Smooth muscle cell of the brain vasculature (primary cell): ENCODE results near the gene ZNF79.

Source experiments
- DNase-seq: peaks from one replicate; pipeline ENCODE4 v3.0.0-alpha.2; 2012; ENCODE audit warnings: low read depth, low spot score

ZNF79 gene

DNA sequence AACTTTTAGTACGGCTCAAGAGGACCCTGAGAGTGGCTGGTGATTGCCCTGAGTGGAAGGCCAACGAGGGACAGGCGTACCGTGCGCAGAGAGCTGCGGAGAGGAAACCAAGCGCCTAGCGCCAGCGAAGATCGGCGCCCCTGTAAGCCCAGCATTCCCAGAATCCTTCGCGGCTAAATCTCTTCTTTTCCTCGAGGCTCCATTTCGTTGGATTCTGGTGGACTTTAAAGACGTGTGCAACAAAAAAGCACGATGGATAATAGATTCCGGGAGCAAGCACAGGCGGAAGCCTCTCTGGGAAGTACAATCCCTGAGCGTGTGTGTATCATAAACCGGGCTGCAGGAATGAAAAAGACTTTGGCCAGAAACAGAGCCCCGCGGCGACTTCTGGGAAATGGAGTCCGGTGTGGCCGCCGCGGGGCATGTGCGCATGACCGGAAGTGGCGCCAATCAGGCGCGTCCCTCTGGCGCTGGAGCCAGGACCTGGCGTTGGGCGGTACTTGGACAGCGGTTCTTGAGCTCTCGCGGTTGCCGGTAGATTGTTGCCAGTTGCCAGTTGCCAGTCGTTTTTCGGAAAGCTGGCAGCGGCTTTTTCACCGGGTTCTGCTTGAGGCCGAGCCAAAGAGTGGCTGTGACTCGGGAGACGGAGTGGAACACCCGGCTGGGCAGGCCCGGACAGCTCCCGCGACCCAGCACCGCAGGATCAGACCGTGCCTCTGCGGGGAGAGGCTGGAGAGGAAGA is at the start of gene ZNF79:
Gene ZNF79 (plus strand): TSS at position 449 of the 742 bp plus-strand sequence. CDS start 406 bp downstream, outside the sequence.
- peak; percentile 78 for DNase-seq

DNA sequence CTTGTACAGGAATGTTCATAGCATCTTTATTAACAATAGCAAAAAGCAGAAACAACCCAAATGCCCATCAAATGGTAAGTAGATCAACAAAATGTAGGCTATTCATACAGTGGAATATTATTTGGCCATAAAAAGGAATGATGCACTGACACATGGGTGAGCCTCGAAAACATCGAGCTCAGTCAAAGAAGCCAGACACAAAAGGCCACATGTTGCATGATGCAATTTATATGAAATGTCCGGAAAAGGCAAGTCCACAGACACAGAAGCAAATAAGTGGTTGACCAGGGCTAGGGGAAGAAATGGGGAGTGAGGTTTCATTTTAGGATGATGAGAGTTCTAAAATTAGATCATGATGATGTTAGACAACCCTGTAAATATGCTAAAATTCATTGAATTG is 43.7 kb upstream of the ZNF79 start:
- no peak for DNase-seq

DNA sequence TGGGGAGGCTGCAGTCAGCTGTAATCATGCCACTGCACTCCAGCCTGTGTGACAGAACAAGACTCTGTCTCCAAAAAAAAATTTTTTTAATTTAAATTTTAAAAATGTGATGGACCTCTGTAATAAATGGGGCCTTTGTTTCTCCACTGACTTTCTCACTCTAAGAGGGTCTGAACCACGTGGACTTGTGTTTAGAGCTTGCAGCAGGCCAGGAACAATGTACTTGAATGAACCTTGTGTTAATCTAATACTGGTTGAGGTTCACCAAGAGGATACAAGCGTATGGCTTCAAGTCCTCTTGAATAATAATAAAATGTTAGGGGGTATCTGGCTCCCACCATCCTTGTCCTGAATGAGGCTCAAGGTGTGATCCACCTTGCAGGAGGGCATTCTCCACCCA is 41.6 kb upstream of the ZNF79 start:
- DNase-seq = no peak

DNA sequence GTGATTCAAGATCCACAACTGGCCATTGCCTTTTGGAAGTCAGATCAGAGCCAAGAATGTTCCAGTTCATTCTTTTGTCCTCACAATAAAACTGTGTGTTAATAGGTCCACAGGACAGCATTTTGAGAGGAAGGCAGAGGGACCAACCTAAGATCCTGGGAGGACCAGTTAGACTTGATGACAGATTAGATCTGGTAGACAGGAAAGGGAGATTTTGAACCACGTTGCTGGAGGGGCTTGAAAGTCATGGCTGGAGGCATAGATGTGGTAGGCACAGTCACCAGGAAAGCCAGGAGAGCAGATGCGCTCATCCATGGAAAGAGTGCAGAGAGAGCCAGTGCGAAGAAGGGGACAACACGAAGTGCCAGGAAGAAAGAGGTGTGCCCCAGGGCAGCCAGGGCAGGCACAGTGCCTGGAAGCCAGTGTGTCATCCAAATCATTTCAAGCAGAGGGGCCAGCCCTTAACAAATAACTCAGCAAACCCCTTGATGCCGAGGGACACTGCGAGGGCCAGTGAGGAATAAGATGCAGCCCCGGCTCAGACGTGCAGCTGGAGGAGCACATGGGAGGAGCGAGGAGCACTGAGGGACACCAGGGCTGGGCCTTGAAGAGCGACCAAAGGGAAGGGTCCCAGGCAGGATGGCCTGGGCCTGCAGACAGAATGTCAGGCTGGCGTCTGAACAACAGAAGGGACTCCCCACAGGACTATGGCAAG is 40.0 kb upstream of the ZNF79 start:
- no peak for DNase-seq

DNA sequence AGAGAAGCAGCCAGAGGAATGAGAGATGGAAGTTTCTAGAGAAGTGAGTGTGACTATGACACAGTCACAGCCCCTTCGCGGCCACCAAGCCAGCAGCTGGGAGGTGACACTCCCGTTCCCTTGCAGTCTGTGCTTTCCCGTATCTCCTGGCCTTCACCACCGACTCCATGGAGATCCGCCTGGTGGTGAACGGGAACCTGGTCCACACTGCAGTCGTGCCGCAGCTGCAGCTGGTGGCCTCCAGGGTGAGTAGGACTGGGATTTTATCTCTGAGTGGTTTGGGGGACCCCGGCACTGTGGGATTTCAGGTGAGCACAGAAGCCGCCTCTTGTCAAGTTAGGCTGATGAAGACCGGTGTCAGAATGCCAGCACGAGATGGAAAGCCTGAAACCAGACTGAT is 39.3 kb upstream of the ZNF79 start:
- no peak for DNase-seq

DNA sequence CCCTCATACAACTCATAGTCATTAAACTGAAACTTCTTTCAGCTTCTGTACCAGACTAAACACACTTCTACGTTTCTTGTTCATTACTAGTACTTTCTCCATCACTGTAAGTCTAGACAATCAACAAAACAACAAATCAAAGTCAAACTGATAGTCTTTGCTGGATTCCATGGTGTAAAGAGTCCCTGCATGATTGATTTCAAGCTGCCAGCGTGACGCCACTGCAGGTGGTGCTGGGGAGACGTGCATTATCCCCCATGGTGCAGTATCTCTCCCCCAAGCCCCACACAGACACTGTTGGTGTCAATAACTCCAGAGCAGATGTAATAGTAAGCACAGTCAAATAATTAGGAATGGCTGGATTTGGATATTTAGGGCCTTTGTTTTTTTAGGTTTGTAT is 37.9 kb upstream of the ZNF79 start:
- DNase-seq = no peak

DNA sequence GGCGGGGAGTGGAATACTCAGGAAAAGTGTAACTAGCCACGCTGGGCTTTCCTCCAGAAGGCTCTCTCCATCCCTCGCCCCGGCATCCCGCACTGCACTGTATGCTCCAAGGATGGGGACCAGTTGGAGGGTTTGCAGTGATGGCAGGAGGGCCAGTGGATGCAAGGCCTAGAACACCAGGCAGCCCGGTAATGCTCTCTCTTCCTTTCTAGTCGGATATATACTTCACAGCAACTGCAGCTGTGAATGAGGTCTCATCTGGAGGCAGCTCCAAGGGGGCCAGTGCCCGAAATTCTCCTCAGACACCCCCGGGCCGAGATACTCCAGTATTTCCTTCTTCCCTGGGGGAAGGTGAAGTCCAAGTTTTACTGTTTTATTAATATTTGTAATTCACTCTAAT is 37.2 kb upstream of the ZNF79 start:
- no peak for DNase-seq

DNA sequence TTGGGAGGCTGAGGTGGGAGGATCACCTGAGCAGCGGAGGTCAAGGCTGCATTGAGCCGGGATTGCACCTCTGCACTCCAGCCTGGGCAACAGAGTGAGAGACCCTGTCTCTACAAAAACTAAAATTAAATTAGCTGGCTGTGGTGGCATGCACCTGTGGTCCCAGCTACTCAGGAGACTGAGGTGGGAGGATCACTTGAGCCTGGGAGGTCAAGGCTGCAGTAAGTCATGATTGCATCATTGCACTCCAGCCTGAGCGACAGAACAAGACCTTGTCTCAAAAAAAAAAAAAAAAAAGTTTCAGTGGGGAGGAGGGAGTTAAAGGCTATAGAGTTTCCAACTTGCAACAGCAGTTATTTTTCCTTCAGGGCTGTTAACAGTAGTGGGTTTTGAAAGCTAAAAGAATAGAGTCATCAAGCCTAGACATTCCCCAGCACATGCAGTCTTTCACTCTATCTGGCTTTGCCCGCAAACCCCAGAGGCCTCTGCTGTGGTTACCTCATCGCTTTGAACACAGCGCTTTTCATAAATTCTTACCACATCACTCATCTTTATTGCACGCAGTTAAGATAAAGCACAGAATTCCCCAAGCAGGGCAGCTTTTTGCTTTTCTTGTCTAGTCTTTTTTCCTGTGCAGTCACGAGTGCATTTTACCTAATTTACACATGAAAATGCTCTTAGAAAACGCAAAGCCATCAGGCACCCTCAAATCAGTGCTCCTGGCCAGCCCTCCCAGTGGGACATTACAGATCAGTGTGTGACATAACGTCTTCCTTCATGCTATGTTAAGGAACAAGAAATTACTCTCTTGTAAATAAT is 35.9 kb upstream of the ZNF79 start:
- peak; percentile 89 for DNase-seq

DNA sequence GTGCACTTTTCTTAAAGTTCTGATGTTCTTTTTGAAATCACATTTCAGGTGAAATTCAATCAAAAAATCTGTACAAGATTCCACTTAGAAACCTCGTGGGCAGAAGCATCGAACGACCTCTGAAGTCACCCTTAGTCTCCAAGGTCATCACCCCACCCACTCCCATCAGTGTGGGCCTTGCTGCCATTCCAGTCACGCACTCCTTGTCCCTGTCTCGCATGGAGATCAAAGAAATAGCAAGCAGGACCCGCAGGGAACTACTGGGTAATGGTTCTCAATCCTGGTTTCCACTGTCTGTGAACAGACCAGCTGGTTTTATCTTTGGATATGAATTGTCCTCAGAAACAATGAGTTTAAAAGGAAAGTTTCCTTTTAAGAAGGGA is 35.3 kb upstream of the ZNF79 start:
- DNase-seq = no peak

DNA sequence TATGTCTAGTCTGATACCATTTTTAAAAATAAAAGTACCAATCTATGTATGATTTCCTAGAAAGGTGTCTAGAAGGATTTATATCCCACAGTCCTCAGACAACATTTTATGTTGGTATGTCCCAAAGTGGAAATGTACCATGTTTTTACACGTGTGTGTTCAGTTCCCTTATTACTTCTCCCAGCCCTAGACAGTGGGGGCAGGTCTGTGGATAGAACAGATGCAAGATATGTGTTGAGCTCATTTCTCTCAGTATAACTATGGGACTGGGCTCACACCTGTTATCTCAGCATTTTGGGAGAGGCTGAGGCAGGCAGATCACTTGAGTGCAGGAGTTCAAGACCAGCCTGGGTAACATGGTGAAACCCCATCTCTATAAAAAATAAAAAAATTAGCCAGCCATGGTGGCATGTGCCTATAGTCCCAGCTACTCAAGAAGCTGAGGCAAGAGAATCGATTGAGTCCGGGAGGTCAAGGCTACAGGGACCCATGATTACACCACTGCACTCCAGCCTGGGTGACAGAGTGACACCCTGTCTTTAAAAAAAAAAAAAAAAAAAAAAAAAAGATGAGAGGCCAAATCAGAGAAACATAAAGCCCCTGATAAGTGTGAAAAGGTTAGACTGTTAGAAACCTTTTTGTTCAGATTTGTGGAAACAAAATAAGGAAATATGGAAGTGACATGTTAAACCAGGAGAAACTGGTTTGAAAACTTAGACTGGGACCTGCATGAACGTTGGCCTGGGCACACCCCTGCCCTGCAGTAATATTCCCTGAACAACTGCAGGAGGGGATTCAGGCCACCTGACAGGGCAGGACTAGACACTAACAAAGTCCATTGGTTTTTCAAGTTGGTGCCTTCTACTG is 34.6 kb upstream of the ZNF79 start:
- no peak for DNase-seq

DNA sequence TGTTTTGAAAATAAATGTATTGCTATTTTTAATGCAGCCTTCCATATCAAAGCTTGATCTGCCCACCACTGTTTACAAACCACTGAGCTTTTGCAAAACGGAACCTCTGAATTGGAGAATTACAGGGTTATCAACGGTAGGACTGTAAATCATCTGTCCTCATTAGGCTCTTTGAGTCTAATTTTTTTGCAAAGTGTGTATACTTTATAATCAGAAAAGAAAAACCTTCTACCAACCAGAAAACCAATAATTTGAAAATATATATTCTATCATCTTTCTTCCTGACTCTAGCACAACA is 34.0 kb upstream of the ZNF79 start:
- DNase-seq = no peak

DNA sequence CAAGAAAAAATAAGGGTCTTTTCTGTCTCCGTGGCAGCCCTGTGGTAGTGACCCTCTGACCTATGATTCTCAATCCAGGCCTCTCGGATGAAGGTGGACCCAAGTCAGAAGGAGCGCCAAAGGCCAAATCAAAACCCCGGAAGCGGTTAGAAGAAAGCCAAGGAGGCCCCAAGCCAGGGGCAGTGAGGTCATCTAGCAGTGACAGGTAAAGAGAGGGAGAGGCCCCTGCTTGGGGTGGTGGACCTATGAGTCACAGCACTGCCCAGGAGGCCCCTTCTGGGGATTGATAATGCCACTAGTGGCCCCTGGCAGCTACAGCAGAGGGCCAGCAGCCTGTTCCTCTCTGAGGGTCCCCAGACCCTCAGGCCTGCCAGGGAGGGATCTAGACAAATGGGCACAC is 33.6 kb upstream of the ZNF79 start:
- DNase-seq = no peak

DNA sequence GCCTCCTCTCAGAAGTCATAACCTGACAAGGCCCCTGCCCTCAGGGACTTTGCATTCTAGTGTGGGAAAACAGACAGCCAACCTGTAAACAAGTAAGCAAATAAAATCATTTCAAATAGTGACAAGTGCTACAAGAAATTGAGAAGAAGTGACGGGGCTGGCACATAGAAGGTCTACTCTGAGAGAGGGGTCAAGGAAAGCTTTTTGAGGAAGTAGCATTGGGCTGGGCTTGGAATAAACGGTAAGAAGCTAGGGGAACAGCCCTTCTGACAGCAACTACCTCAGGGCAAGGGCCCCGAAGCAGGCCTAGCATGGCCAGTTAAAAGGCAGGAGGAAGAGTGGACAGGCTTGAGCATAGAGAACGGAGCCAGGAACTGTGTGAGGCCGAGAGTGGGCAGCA is 32.0 kb upstream of the ZNF79 start:
- no peak for DNase-seq

DNA sequence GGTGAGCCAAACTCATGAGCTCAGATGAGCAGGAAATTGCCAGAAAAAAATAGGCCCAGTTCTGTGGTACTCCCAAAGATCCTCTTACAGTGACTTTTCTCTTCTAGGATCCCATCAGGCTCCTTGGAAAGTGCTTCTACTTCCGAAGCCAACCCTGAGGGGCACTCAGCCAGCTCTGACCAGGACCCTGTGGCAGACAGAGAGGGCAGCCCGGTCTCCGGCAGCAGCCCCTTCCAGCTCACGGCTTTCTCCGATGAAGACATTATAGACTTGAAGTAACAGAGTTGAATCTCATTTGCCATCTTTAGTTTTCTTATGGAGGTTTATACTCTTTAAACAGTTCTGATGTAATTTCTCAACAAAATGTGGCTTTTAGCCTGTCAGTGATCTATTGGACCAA is 31.2 kb upstream of the ZNF79 start:
- no peak for DNase-seq

DNA sequence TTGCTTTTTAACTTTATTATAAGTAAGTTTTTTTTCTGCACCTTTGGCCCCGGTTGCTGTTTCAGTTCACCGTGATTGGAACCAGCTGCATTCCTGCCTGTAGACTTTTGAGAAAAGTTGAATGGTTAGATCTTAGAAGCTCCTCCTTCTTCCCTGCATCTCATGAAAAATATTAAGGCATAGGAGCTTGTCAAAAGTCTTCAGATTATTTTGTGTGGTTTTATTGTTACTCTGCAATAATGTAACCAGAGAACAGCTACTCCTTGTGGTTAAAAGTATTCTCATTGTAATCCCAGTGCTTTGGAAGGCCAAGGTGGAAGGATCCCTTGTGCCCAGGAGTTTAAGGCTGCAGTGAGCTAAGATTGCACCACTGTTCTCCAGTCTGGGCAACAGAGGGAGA is 30.5 kb upstream of the ZNF79 start:
- no peak for DNase-seq

DNA sequence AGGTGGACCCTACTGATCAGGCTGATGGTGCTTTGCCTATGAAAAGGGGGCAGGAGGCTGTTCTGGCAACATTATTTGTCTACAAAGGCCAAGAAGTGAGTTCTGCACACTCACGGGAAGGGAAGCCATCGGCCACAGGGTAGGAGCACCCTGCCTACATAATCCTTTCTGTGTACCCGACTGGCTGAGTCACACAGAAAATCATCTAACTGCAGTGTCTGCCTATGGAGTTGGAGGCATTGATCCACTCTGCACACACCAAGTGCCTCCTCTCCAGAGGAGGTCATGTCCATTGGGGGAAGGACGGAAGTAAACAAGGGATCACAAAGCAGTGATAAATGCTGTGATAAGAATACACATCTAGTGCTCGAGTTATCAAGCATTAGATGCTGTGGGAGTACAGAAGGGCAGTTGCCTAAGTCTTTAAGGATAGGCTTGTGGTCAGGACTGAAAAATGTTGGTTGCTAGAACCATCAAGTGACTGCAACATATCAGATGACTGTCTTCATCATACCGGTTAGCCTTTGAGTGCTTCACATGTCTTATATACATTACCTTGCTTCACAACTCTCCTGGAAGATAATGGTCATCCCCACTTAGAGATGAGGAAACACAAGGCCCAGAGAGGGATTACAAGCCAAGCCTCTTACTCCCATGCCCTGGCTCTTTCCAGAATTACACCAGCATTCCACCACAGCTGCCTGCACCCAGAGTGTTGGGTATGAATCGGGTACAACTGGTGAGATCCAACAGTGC is 28.5 kb upstream of the ZNF79 start:
- no peak for DNase-seq

DNA sequence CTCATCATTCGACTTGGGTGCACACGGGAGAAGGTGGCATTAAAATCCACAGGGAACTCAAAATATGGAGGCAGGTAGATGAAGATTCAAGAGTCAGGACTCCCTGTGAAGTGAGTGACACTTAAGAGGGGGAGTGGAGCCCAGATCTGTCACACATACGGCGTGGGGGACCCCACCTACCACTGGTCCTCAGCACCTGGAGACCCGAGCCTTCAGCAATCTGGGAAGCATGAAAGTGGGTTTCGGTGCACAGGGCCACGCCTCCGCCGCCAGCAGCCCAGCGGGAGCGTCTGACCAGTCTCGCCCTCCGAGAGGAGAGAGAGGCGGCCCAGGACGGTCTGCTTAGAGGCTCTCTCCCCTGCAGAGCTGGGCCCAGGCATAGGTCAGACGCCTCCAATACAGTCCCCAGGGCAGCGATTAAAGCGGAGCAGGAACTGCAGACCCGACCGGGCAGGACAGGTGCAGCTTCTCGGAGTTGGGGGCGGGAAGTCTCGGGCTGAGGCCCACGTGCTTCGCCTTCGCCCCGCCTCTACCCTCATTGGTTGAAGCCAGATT is 27.9 kb upstream of the ZNF79 start:
- DNase-seq = no peak

DNA sequence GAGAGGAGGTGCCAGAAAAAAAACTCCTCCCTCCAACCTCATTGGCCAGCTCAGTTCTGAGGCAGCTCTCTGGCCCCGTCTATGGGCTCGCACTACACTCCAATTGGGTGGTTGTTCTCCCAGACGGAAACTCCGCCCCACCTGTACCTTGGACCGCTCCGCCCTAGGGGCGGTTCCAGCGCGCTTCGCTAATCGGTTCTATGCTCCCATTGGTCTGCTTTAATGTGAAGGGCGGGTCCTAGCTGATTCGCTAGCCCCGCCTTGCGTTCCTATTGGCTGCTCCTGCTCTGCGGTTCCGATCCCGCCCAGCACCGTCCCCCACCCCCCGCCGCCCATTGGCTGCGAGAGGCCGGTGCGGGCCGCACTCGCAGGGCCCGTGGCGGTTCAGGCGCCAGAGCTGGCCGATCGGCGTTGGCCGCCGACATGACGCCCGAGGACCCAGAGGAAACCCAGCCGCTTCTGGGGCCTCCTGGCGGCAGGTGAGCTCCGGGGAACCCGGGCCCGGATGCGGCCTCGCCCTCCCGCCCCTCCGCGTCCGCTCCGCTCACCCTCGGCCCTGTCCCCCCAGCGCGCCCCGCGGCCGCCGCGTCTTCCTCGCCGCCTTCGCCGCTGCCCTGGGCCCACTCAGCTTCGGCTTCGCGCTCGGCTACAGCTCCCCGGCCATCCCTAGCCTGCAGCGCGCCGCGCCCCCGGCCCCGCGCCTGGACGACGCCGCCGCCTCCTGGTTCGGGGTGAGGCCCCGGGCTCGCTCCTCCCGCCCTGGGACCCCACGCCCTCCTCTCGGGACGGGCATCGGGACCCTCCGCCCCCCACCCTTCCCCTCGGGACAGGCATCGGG is 27.2 kb upstream of the ZNF79 start, which contains the start of gene SLC2A8:
Gene SLC2A8 (plus strand): TSS at position 362 of the 838 bp plus-strand sequence. CDS start 62 bp downstream, at position 424.
- DNase-seq = peak; percentile 99

DNA sequence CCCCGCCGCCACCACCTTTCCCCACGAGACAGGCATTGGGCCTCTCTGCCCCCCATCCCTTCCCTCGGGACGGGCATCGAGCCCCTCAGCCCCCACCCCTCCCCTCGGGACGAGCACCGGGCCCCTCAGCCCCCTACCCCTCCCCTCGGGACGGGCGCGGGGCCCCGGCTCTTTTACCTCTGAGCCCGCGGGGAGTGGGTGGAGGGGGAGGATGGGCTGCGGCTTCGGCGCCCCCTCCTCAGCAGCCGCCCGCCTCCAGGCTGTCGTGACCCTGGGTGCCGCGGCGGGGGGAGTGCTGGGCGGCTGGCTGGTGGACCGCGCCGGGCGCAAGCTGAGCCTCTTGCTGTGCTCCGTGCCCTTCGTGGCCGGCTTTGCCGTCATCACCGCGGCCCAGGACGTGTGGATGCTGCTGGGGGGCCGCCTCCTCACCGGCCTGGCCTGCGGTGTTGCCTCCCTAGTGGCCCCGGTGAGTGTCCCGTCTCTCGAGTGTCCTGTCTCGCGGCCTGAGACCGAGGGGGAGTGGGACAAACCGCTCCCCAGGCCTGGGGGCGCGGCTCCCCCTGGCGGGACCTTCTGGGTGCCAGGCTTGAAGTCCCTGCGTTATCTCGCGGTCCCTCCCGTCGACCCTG is 26.4 kb upstream of the ZNF79 start:
- no peak for DNase-seq
